HG03575 (cell line): ENCODE data around the gene LRIG1.

ENCODE experiments used
- ATAC-seq: cut with Tn5 transposase; IDR thresholded peaks from one replicate; pipeline ENCODE4 v1.9.1; 2021; ENCODE audit not compliant: unreplicated experiment, insufficient number of reproducible peaks, low FRiP score; ENCODE audit errors: extremely low read depth

LRIG1 gene

GRCh38 chr3:66411961-66412887 lies 88.6 kb downstream of the LRIG1 start:
- ATAC-seq, result no peak

- ATAC-seq, result no peak
Measured at GRCh38 chr3:66411474-66411873, 89.3 kb downstream of the LRIG1 start.

GRCh38 chr3:66410976-66411375 lies 89.8 kb downstream of the LRIG1 start:
- no peak for ATAC-seq

GRCh38 chr3:66409771-66410754 lies 90.8 kb downstream of the LRIG1 start:
- ATAC-seq, result no peak

GRCh38 chr3:66407611-66408218 lies 93.1 kb downstream of the LRIG1 start:
- no peak for ATAC-seq

- no peak for ATAC-seq
Measured at GRCh38 chr3:66406831-66407610, 93.8 kb downstream of the LRIG1 start.

- no peak for ATAC-seq
Measured at GRCh38 chr3:66406163-66406562, 94.7 kb downstream of the LRIG1 start.

GRCh38 chr3:66405701-66406091 lies 95.1 kb downstream of the LRIG1 start:
- ATAC-seq, result no peak

GRCh38 chr3:66404903-66405700 lies 95.7 kb downstream of the LRIG1 start:
- no peak for ATAC-seq

- ATAC-seq, result no peak
Measured at GRCh38 chr3:66404197-66404596, 96.6 kb downstream of the LRIG1 start.

GRCh38 chr3:66403323-66403990 lies 97.4 kb downstream of the LRIG1 start:
- ATAC-seq, result no peak

- ATAC-seq, result no peak
Measured at GRCh38 chr3:66402596-66403290, 98.1 kb downstream of the LRIG1 start.

- ATAC-seq, result no peak
Measured at GRCh38 chr3:66401675-66402491, 98.9 kb downstream of the LRIG1 start.

GRCh38 chr3:66401157-66401550 lies 99.7 kb downstream of the LRIG1 start:
- no peak for ATAC-seq

- ATAC-seq, result no peak
Measured at GRCh38 chr3:66400411-66401156, 100.2 kb downstream of the LRIG1 start.
